ENCODE data around the gene PP2D1.
"Not testable (repeated sequence)": the region's sequence is repeated elsewhere in the genome, so short reads cannot be mapped to it uniquely, and the experiment has no call there.

DNA sequence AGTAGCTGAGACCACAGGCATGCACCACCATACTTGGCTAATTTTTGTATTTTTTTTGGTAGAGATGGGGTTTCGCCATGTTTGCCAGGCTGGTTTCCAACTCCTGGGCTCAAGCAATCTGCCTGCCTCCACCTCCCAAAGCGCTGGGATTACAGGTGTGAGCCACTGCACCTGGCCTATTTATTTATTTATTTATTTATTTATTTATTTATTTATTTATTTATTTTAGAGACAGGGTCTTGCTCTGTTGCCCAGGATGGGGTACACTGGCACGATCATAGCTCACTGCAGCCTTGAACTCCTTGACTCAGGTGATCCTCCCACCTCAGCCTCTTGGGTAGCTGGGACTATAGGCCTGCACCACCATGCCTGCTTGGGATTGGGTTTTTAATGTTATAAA lies 33.1 kb upstream of the PP2D1 start:
- TF ChIP-seq CTCF (conservative IDR thresholded peaks at IDR 0.05; ENCODE audit: low read depth, low read length); EZH2 (IDR thresholded peaks at IDR 0.05; ENCODE audit: low read length, unreplicated experiment); EZH2phosphoT487 (IDR thresholded peaks at IDR 0.05; ENCODE audit: borderline replicate concordance, low read length): not testable (repeated sequence)

Measured in PC-3 (cell line).